ENCODE results near the gene CACNA2D4. TPM values are rescaled to one million over a fixed set of nuclear protein-coding genes. Genes with fewer than 3 reads are reported as not detected.

Gene CACNA2D4
- polyA plus RNA-seq, 3 donors = 17.8 to 87.7 (median 22.1) TPM

DNA sequence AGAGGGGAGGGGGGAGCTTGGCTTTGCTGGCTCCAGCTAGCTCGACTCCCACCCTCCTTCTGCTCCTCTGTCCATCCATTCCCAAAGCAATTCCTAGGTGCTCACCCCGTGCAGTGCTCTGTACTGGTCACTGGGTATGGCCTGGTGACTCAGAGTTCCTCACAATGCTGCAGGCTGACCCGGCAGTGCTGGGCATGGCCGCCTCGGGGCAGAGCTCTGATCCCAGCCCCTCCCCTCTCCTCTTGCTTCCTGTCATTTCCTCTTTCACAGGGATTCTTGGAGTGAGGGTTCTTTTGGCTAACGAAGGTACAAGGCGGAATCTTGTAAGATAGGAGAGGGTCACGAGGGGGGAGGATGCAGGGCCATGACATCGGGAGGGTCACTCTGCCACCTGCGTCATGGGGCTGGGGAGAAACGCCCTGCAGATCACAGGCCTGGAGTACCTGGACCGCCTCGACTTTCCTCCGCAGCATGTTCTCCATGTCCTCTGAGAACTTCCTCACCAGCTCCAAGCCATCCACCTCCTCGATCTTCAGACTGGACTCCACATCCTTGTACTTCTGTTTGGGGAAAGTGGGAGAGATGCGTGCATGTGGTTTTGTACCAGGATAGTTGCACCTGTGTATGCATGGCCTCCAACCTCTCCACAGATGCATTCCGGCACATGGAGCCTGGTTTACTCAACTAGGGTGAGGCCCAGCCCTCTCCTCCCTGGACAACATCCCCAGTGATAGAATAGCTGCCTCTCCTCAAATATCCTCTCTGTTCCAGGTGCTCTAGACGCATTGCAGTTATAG is 5.7 kb downstream of the CACNA2D4 start:
- Histone ChIP-seq H3K4me3 (replicated peaks in 1 of 3; ENCODE audit: low read depth in 2 of 3, low read length in 3 of 3) (no peak overlapping the region), H3K36me3 (replicated peaks in 1 of 2; ENCODE audit: control insufficient read depth in 1 of 2, insufficient read depth in 2 of 2, low read length in 2 of 2) (no peaks in the 10 kb centered on the region), H3K4me2 (replicated peaks; ENCODE audit: extremely low read depth, low read length, poor library complexity, severe bottlenecking) (no peak overlapping the region), H3K79me2 (ENCODE audit: insufficient read depth, low read length) (peaks cover 2% of the 10 kb centered on the region), H4K20me1 (ENCODE audit: insufficient read depth, low read length) (no peaks in the 10 kb centered on the region), H3K27me3 (ENCODE audit: control insufficient read depth in 2 of 2, insufficient read depth in 2 of 2, low read length in 2 of 2) (peaks cover 0 to 7% of the 10 kb centered on the region in 2 donors), H3K27ac (ENCODE audit: low read depth in 1 of 2, low read length in 2 of 2) (no peak overlapping the region), H2AFZ (ENCODE audit: insufficient read depth, low read depth, low read length, poor library complexity, severe bottlenecking) (no peak overlapping the region), H3K9ac (ENCODE audit: insufficient read depth, low read length, poor library complexity, severe bottlenecking) (no peak overlapping the region), H3K9me3 (replicated peaks in 1 of 2; ENCODE audit: control insufficient read depth in 1 of 2, insufficient read depth in 1 of 2, low read length in 2 of 2) (peaks cover 4 to 5% of the 10 kb centered on the region in 2 donors), H3K4me1 (ENCODE audit: control insufficient read depth in 1 of 2, insufficient read depth in 2 of 2, low read length in 2 of 2) (peaks cover 13 to 17% of the 10 kb centered on the region in 2 donors)
- peak in 1 of 3 donors; percentile 2 for DNase-seq
- peaks cover 1 to 12% (median 6%) of the 10 kb centered on the region in 7 donors for H3K9me3 Mint-ChIP-seq
- H3K36me3 Mint-ChIP-seq = peaks cover 0 to 1% of the 10 kb centered on the region in 2 donors
- intact Hi-C loops (cut with micrococcal nuclease) = no loop called here
- 100% methylated on average over 2 of the region's 18 CpGs for WGBS (ENCODE audit: insufficient coverage)
- H3K27ac Mint-ChIP-seq = no peak overlapping the region
- TF ChIP-seq, protein P1, sequence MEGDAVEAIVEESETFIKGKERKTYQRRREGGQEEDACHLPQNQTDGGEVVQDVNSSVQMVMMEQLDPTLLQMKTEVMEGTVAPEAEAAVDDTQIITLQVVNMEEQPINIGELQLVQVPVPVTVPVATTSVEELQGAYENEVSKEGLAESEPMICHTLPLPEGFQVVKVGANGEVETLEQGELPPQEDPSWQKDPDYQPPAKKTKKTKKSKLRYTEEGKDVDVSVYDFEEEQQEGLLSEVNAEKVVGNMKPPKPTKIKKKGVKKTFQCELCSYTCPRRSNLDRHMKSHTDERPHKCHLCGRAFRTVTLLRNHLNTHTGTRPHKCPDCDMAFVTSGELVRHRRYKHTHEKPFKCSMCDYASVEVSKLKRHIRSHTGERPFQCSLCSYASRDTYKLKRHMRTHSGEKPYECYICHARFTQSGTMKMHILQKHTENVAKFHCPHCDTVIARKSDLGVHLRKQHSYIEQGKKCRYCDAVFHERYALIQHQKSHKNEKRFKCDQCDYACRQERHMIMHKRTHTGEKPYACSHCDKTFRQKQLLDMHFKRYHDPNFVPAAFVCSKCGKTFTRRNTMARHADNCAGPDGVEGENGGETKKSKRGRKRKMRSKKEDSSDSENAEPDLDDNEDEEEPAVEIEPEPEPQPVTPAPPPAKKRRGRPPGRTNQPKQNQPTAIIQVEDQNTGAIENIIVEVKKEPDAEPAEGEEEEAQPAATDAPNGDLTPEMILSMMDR (IDR thresholded peaks at IDR 0.05) = no peak
- no peak overlapping the region for H3K4me3 Mint-ChIP-seq
- peaks cover 13 to 15% (median 15%) of the 10 kb centered on the region in 3 donors for H3K27me3 Mint-ChIP-seq (ENCODE audit: low read depth in 3 of 3)
- peaks cover 32% of the 10 kb centered on the region for H3K4me1 Mint-ChIP-seq

GRCh38 chr12:1911598-1912575 is 6.6 kb downstream of the CACNA2D4 start:
- Histone ChIP-seq H3K4me3 (replicated peaks in 1 of 3; ENCODE audit: low read depth in 2 of 3, low read length in 3 of 3) (no peak overlapping the region), H3K4me1 (ENCODE audit: control insufficient read depth in 1 of 2, insufficient read depth in 2 of 2, low read length in 2 of 2) (peaks cover 9 to 12% of the 10 kb centered on the region in 2 donors), H3K4me2 (replicated peaks; ENCODE audit: extremely low read depth, low read length, poor library complexity, severe bottlenecking) (no peak overlapping the region), H3K27me3 (ENCODE audit: control insufficient read depth in 2 of 2, insufficient read depth in 2 of 2, low read length in 2 of 2) (peaks cover 0 to 14% of the 10 kb centered on the region in 2 donors), H3K9ac (ENCODE audit: insufficient read depth, low read length, poor library complexity, severe bottlenecking) (no peak overlapping the region), H3K27ac (ENCODE audit: low read depth in 1 of 2, low read length in 2 of 2) (no peak overlapping the region), H2AFZ (ENCODE audit: insufficient read depth, low read depth, low read length, poor library complexity, severe bottlenecking) (no peak overlapping the region), H3K9me3 (replicated peaks in 1 of 2; ENCODE audit: control insufficient read depth in 1 of 2, insufficient read depth in 1 of 2, low read length in 2 of 2) (peaks cover 9 to 13% of the 10 kb centered on the region in 2 donors), H4K20me1 (ENCODE audit: insufficient read depth, low read length) (no peaks in the 10 kb centered on the region), H3K36me3 (replicated peaks in 1 of 2; ENCODE audit: control insufficient read depth in 1 of 2, insufficient read depth in 2 of 2, low read length in 2 of 2) (no peaks in the 10 kb centered on the region), H3K79me2 (ENCODE audit: insufficient read depth, low read length) (no peaks in the 10 kb centered on the region)
- no peak for DNase-seq
- Mint-ChIP-seq H3K9me3 (peaks cover 2 to 20% (median 11%) of the 10 kb centered on the region in 7 donors), H3K27me3 (ENCODE audit: low read depth in 3 of 3) (peaks cover 14 to 22% (median 22%) of the 10 kb centered on the region in 3 donors), H3K36me3 (peaks cover 0 to 4% of the 10 kb centered on the region in 2 donors), H3K27ac (no peak overlapping the region), H3K4me3 (no peak overlapping the region), H3K4me1 (peaks cover 26% of the 10 kb centered on the region)
- over 99% methylated on average over 10 of the region's 16 CpGs for WGBS (ENCODE audit: insufficient coverage)
- intact Hi-C loops (cut with micrococcal nuclease) = no loop called here
- TF ChIP-seq, protein P1 (IDR thresholded peaks at IDR 0.05) = no peak
